ENCODE measurements around the gene EFNA3. TPM values are rescaled to one million over a fixed set of nuclear protein-coding genes. Genes with fewer than 3 reads are reported as not detected.
"Not testable (repeated sequence)": the region's sequence is repeated elsewhere in the genome, so short reads cannot be mapped to it uniquely, and the experiment has no call there.

The EFNA3 gene
- total RNA-seq, 1 donor from 2014 or later, result 1.7 TPM

DNA sequence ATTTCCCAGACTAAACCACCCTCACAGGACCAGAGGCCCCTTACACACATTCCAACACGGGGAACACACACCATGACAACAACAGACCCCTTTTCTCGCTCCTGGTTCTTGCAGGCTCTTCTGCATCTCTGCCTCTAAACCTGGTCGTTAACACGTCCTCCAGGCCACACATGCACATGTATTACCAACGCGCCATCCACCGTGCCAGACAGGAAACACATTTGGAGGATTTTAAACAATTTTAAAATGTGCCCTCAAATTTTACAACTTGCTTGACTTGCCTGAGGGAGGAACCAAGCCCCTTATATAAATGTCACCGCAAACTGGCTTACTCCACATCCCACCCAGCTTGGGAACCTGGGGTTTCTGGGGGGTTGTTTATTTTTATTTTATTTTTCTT lies 32.2 kb downstream of the EFNA3 start:
- Histone ChIP-seq H3K4me3 (ENCODE audit: low read depth, low read length) (no peak overlapping the region), H3K36me3 (ENCODE audit: control insufficient read depth, insufficient read depth, low read length) (no peaks in the 10 kb centered on the region), H3K27me3 (ENCODE audit: control insufficient read depth, insufficient read depth, low read length) (peaks cover 3% of the 10 kb centered on the region)
- TF ChIP-seq, protein P1, sequence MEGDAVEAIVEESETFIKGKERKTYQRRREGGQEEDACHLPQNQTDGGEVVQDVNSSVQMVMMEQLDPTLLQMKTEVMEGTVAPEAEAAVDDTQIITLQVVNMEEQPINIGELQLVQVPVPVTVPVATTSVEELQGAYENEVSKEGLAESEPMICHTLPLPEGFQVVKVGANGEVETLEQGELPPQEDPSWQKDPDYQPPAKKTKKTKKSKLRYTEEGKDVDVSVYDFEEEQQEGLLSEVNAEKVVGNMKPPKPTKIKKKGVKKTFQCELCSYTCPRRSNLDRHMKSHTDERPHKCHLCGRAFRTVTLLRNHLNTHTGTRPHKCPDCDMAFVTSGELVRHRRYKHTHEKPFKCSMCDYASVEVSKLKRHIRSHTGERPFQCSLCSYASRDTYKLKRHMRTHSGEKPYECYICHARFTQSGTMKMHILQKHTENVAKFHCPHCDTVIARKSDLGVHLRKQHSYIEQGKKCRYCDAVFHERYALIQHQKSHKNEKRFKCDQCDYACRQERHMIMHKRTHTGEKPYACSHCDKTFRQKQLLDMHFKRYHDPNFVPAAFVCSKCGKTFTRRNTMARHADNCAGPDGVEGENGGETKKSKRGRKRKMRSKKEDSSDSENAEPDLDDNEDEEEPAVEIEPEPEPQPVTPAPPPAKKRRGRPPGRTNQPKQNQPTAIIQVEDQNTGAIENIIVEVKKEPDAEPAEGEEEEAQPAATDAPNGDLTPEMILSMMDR (IDR thresholded peaks at IDR 0.05; ENCODE audit: insufficient read depth, low read length, poor library complexity, severe bottlenecking), result no peak
- DNase-seq (ENCODE audit: low read depth), result no peak

DNA sequence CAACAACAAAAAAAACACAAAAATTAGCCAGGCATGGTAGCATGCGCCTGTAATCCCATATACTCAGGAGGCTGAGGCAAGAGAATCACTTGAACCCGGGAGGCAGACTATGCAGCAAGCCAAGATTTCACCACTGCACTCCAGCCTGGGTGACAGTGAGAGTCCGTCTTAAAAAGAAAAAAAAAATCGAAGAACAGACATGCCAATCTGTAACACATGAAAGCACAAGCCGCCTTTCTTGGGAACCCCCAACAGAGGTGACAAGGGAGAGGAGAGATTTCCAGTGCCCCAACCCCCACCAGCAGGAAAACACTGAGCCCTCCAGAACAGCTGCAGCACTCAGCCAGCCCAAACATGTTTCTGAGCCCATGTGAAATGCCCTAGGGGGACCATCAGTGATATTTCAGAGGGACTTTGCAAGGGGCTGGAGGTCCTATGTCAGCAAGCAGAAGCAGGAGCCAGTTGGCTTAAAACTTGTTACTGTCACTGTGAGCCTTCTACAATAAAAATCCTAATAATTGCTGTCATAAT lies 34.9 kb downstream of the EFNA3 start:
- no peak overlapping the region for H3K4me3 ChIP-seq (ENCODE audit: low read depth, low read length)
- TF ChIP-seq, protein P1 (IDR thresholded peaks at IDR 0.05; ENCODE audit: insufficient read depth, low read length, poor library complexity, severe bottlenecking), result no peak
- H3K27me3 ChIP-seq (ENCODE audit: control insufficient read depth, insufficient read depth, low read length), result peaks cover 6% of the 10 kb centered on the region
- no peak for DNase-seq (ENCODE audit: low read depth)
- H3K36me3 ChIP-seq (ENCODE audit: control insufficient read depth, insufficient read depth, low read length), result no peaks in the 10 kb centered on the region

DNA sequence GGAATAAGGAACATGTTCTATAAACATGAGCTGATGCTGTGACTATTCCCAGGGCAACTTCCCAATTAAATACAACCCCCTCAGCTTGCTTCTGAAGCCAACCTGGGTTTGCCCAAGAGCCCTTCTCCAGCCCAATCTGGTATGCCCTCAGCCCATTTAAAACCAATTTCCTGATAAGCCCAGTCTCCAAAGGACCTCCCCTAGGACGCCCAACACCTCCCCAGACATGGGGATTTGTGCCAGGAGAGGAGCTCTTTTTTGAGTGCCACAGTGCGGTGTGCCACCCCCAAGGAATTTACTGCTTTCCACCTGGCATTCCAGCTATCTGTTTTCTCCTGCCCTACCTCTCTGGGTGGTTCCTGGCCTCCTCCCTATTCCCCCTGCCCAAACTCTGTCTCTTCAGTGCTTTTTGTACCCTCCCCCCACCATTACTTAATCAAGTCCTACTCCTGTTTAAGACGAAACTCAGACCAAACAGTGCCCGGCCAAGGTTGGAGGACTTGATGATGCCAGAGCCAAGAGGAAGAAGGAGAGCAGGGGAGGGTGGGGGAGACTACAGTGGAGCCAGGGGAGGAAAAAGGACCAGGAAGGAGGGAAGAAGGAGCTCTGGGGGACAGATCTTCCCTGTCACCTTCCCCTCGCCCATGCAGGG lies 37.6 kb downstream of the EFNA3 start:
- Histone ChIP-seq H3K36me3 (ENCODE audit: control insufficient read depth, insufficient read depth, low read length) (no peaks in the 10 kb centered on the region), H3K4me3 (ENCODE audit: low read depth, low read length) (no peak overlapping the region), H3K27me3 (ENCODE audit: control insufficient read depth, insufficient read depth, low read length) (peaks cover 8% of the 10 kb centered on the region)
- DNase-seq (ENCODE audit: low read depth), result no peak
- TF ChIP-seq, protein P1 (IDR thresholded peaks at IDR 0.05; ENCODE audit: insufficient read depth, low read length, poor library complexity, severe bottlenecking), result no peak

DNA sequence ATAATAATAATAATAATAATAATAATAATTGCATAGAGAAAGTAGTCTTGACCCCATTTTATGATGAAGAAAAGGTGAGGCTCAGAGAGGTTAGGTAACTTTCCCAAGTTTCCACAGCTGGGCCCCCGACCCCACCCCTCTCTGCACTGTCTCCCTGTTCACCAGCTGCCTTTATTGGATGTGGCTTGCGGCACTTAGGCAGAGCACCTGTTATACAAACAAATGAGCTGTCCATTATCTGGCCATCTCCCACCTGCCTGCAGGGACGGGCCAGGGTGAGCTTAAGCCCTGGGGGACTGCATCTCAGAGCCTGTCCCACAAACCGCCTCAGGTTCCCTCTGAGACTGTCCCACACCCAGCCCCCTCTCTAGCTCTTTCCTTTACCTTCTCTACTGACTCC lies 39.0 kb downstream of the EFNA3 start:
- Histone ChIP-seq H3K36me3 (ENCODE audit: control insufficient read depth, insufficient read depth, low read length) (no peaks in the 10 kb centered on the region), H3K4me3 (ENCODE audit: low read depth, low read length) (no peak overlapping the region), H3K27me3 (ENCODE audit: control insufficient read depth, insufficient read depth, low read length) (peaks cover 8% of the 10 kb centered on the region)
- TF ChIP-seq, protein P1 (IDR thresholded peaks at IDR 0.05; ENCODE audit: insufficient read depth, low read length, poor library complexity, severe bottlenecking), result no peak
- DNase-seq (ENCODE audit: low read depth), result no peak

DNA sequence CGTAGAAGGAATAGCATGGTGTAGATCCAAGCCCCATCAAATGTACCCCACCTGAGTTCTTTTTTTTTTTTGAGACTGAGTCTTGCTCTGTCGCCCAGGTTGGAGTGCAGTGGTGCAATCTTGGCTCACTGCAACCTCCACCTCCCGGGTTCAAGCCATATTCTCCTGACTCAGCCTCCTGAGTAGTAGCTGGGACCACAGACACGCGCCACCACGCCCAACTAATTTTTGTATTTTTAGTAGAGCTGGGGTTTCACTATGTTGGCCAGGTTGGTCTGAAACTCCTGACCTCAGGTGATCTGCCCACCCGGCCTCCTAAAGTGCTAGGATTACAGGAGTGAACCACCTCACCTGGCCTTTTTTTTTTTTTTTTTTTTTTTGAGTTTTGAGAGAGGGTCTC lies 39.5 kb downstream of the EFNA3 start:
- not testable (repeated sequence) for H3K36me3 ChIP-seq (ENCODE audit: control insufficient read depth, insufficient read depth, low read length); DNase-seq (ENCODE audit: low read depth); H3K4me3 ChIP-seq (ENCODE audit: low read depth, low read length); H3K27me3 ChIP-seq (ENCODE audit: control insufficient read depth, insufficient read depth, low read length)

DNA sequence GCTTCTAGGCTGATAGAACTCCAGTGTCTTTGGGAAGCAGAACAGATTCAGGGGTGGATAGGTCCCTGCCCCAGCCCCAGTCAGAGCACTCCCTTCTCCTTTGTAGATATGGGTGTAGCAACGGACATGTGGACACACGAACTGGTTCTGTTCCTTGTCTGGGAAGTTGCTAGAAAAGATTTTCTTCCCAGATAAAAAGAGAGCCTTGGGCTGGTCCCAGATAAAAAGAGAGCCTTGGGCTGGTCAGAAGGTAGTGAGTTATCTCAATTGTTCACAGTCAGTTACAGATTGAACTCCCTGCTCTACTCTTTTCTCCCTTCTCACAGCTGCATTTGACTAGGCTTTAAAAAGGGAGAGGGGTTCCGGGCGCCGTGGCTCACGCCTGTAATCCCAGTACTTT lies 41.6 kb downstream of the EFNA3 start:
- H3K36me3 ChIP-seq (ENCODE audit: control insufficient read depth, insufficient read depth, low read length), result no peaks in the 10 kb centered on the region
- no peak overlapping the region for H3K4me3 ChIP-seq (ENCODE audit: low read depth, low read length)
- TF ChIP-seq, protein P1 (IDR thresholded peaks at IDR 0.05; ENCODE audit: insufficient read depth, low read length, poor library complexity, severe bottlenecking), result no peak
- DNase-seq (ENCODE audit: low read depth), result no peak
- H3K27me3 ChIP-seq (ENCODE audit: control insufficient read depth, insufficient read depth, low read length), result peaks cover 8% of the 10 kb centered on the region

All from kidney epithelial cell (primary cell).